Loucy (cell line): Measurements from ENCODE around the gene ATF2.

Experiments
- H2AFZ ChIP-seq: fragments of 200-600 bp; sonication (generic); 2 replicates; pipeline ENCODE4 v1.6.0; 2016; ENCODE audit warnings: antibody characterized with exemption, mild to moderate bottlenecking, low read length, moderate library complexity
- H3F3A ChIP-seq: fragments of 200-600 bp; 2 replicates; pipeline ENCODE4 v1.6.0; 2016; ENCODE audit warnings: antibody characterized with exemption, low read depth, mild to moderate bottlenecking
- H3K27me3 ChIP-seq: fragments of 200-600 bp; sonication (generic); 2 replicates; pipeline ENCODE4 v1.6.1; 2014; ENCODE audit warnings: low read length, mild to moderate bottlenecking; ENCODE audit not compliant: insufficient read depth, poor library complexity, severe bottlenecking
- H3K36me3 ChIP-seq: fragments of 200-600 bp; sonication (generic); 2 replicates; pipeline ENCODE4 v1.6.1; 2016; ENCODE audit warnings: low read length; ENCODE audit not compliant: insufficient read depth
- H3K4me1 ChIP-seq: fragments of 200-600 bp; sonication (generic); 2 replicates; pipeline ENCODE4 v1.5.1; 2014; ENCODE audit warnings: low read length, mild to moderate bottlenecking; ENCODE audit not compliant: insufficient read depth, poor library complexity, severe bottlenecking
- H3K4me2 ChIP-seq: fragments of 200-600 bp; sonication (generic); 2 replicates; pipeline ENCODE4 v1.6.0; 2014; ENCODE audit warnings: antibody characterized with exemption, low read length, low read depth, mild to moderate bottlenecking; ENCODE audit not compliant: poor library complexity, severe bottlenecking
- H3K4me3 ChIP-seq: fragments of 200-600 bp; sonication (generic); 2 replicates; pipeline ENCODE4 v1.5.1; 2014; ENCODE audit warnings: low read length, mild to moderate bottlenecking, mixed read lengths; ENCODE audit not compliant: poor library complexity, severe bottlenecking
- H3K79me2 ChIP-seq: fragments of 200-600 bp; sonication (generic); 2 replicates; pipeline ENCODE4 v1.6.1; 2014; ENCODE audit warnings: low read length; ENCODE audit not compliant: insufficient read depth
- H3K9ac ChIP-seq: fragments of 200-600 bp; sonication (generic); 2 replicates; pipeline ENCODE4 v1.6.0; 2014; ENCODE audit warnings: mild to moderate bottlenecking, low read depth, low read length, moderate library complexity; ENCODE audit not compliant: poor library complexity, severe bottlenecking
- H3K9me2 ChIP-seq: fragments of 200-600 bp; sonication (generic); replicated peaks from 2 replicates; pipeline ENCODE4 v1.6.1; 2016; ENCODE audit warnings: low read depth, low read length, mixed read lengths
- H3K9me3 ChIP-seq: fragments of 200-600 bp; sonication (generic); 2 replicates; pipeline ENCODE4 v1.6.1; 2014; ENCODE audit warnings: mild to moderate bottlenecking, antibody characterized with exemption, low read length, low read depth; ENCODE audit not compliant: insufficient read depth
- H4K20me1 ChIP-seq: fragments of 200-600 bp; sonication (generic); 2 replicates; pipeline ENCODE4 v1.6.0; 2014; ENCODE audit warnings: antibody characterized with exemption, low read length, mild to moderate bottlenecking; ENCODE audit not compliant: insufficient read depth, poor library complexity, severe bottlenecking
- EZH2phosphoT487 ChIP-seq: fragments of 200-600 bp; IDR thresholded peaks from 2 replicates; pipeline ENCODE4 v1.6.1; 2018; ENCODE audit warnings: antibody characterized with exemption, mild to moderate bottlenecking, moderate library complexity, borderline replicate concordance
- TF ChIP-seq, protein P1 (sequence below): fragments of 200-600 bp; sonication (generic); conservative IDR thresholded peaks from 2 replicates; pipeline ENCODE4 v1.5.1; 2014; ENCODE audit warnings: mild to moderate bottlenecking, antibody characterized with exemption, low read length

Gene ATF2

GRCh38 chr2:175137793-175138192 is 30.2 kb downstream of the ATF2 start:
- Histone ChIP-seq H3K9me2 (no peaks in the 10 kb centered on the region), H3K4me1 (peaks cover 5% of the 10 kb centered on the region), H3K4me3 (no peak overlapping the region), H2AFZ (no peak overlapping the region), H4K20me1 (peaks cover 32% of the 10 kb centered on the region), H3K27me3 (no peaks in the 10 kb centered on the region), H3K4me2 (no peak overlapping the region), H3K9me3 (no peaks in the 10 kb centered on the region), H3K36me3 (peaks cover 58% of the 10 kb centered on the region; the same call in 1 of the 2 replicates), H3F3A (no peaks in the 10 kb centered on the region), H3K79me2 (peaks cover 87% of the 10 kb centered on the region), H3K9ac (no peak overlapping the region)
- no peak for TF ChIP-seq EZH2phosphoT487
- TF ChIP-seq, protein P1, sequence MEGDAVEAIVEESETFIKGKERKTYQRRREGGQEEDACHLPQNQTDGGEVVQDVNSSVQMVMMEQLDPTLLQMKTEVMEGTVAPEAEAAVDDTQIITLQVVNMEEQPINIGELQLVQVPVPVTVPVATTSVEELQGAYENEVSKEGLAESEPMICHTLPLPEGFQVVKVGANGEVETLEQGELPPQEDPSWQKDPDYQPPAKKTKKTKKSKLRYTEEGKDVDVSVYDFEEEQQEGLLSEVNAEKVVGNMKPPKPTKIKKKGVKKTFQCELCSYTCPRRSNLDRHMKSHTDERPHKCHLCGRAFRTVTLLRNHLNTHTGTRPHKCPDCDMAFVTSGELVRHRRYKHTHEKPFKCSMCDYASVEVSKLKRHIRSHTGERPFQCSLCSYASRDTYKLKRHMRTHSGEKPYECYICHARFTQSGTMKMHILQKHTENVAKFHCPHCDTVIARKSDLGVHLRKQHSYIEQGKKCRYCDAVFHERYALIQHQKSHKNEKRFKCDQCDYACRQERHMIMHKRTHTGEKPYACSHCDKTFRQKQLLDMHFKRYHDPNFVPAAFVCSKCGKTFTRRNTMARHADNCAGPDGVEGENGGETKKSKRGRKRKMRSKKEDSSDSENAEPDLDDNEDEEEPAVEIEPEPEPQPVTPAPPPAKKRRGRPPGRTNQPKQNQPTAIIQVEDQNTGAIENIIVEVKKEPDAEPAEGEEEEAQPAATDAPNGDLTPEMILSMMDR = no peak

DNA sequence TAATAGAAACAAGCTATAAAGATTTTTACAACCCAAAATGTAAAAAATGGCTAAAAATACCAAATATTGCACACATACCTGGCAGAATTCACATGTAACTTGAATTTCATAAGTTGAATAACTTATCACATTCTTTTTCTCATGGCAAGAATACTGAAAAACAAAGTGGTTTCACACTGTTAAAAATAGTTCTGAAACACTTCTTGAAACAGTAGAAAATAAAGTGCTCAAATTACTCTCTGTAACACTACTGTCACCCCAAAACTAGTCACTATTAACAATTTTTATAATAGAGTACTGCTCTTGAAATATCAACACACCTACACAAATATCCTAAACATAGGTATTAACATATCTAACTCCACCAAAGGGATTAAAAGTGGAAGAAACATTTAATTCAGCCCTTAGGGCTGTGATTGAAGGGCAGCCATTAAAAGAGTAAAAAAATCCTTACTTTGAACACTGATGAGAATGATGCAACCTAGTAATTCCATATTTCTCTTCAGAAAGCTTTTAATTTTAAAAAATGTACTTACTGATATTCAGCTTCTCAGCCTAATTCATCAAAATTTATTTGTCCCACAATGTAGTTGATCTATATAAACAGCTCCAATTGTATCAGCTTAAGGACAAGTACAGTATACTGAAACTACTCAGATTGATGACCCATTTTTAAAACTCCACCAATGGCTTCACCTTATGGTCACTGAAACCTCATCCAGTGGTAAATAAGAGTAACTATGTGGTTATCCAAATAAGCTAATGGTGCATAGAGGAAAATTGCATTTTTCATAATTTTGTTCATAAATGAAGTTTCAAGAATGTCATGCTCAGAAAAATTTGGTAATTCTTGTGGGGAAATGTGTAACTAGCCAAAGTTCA is 31.4 kb downstream of the ATF2 start:
- TF ChIP-seq, protein P1 = no peak
- no peak for TF ChIP-seq EZH2phosphoT487
- Histone ChIP-seq H3K27me3 (no peaks in the 10 kb centered on the region), H3K4me3 (no peak overlapping the region), H3K79me2 (peaks cover 75% of the 10 kb centered on the region), H3K4me2 (no peak overlapping the region), H3K9ac (no peak overlapping the region), H3K9me2 (no peaks in the 10 kb centered on the region), H2AFZ (no peak overlapping the region), H3K4me1 (peaks cover 5% of the 10 kb centered on the region), H4K20me1 (peaks cover 30% of the 10 kb centered on the region), H3F3A (no peaks in the 10 kb centered on the region), H3K9me3 (no peaks in the 10 kb centered on the region), H3K36me3 (peaks cover 62% of the 10 kb centered on the region; the same call in 1 of the 2 replicates)

DNA sequence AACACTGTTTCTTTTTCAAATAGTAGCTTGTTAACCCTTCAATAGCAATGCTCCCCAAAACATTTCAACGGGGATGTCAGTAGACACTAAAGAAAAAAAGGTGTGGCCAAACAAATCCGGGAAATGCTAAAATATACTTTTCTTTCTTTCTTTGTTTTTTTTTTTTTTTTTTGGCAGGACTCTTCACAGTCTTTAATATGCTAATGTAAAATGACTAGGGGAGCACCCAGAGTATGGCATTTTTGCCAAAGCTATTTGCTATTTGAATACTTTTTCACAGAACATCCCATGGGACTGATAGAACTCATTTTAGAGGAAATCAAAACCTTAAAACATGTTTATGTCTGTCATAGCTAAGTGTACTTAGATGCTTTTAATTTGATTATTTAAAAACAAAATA is 32.1 kb downstream of the ATF2 start:
- no peaks in the 10 kb centered on the region for H3K27me3 ChIP-seq
- no peaks in the 10 kb centered on the region for H3F3A ChIP-seq
- no peak overlapping the region for H2AFZ ChIP-seq
- no peak for TF ChIP-seq EZH2phosphoT487
- TF ChIP-seq, protein P1 = no peak
- H3K9me2 ChIP-seq = no peaks in the 10 kb centered on the region
- peaks cover 37% of the 10 kb centered on the region for H4K20me1 ChIP-seq
- H3K9ac ChIP-seq = no peak overlapping the region
- peaks cover 5% of the 10 kb centered on the region for H3K4me1 ChIP-seq
- H3K9me3 ChIP-seq = no peaks in the 10 kb centered on the region
- peaks cover 73% of the 10 kb centered on the region for H3K79me2 ChIP-seq
- no peak overlapping the region for H3K4me3 ChIP-seq
- no peak overlapping the region for H3K4me2 ChIP-seq
- peaks cover 66% of the 10 kb centered on the region; the same call in 1 of the 2 replicates for H3K36me3 ChIP-seq
